HG03378 (cell line): ENCODE results near the gene SERP2.

Experiments used
- ATAC-seq: cut with Tn5 transposase; IDR thresholded peaks from one replicate; pipeline ENCODE4 v1.9.1; 2021; ENCODE audit warnings: mild to moderate bottlenecking, moderate library complexity; ENCODE audit not compliant: unreplicated experiment

SERP2 gene

GRCh38 chr13:44433863-44434765, 60.5 kb downstream of the SERP2 start:
- ATAC-seq = no peak

- ATAC-seq = no peak
These were observed 61.1 kb downstream of the SERP2 start for GRCh38 chr13:44434766-44435141.

GRCh38 chr13:44435142-44435918, 61.7 kb downstream of the SERP2 start:
- no peak for ATAC-seq

- ATAC-seq = no peak
These were observed 62.4 kb downstream of the SERP2 start for GRCh38 chr13:44435919-44436510.

- no peak for ATAC-seq
These were observed 63.1 kb downstream of the SERP2 start for GRCh38 chr13:44436589-44437337.

- peak; percentile 49 for ATAC-seq
These were observed 64.0 kb downstream of the SERP2 start for GRCh38 chr13:44437356-44438233.

- no peak for ATAC-seq
These were observed 64.6 kb downstream of the SERP2 start for GRCh38 chr13:44438234-44438579.

- ATAC-seq = no peak
These were observed 65.9 kb downstream of the SERP2 start for GRCh38 chr13:44439452-44440024.

- ATAC-seq = no peak
These were observed 66.5 kb downstream of the SERP2 start for GRCh38 chr13:44440046-44440608.
